PC-9 (cell line): Measurements from ENCODE around the gene AQP1. TPM values are rescaled to one million over a fixed set of nuclear protein-coding genes. Genes with fewer than 3 reads are reported as not detected.

ENCODE experiments used
- BruUV-seq: library from RNA; stranded (reverse); fragments of 400-500 nt; replicated peaks from 2 replicates; lab custom pipeline; 2021; lab: Mats Ljungman, UMichigan
- CTCF ChIA-PET: fragments of 300-600 bp; sonication (Branson Sonifier 250); formaldehyde crosslinking; loops from one replicate; lab custom pipeline; 2022; ENCODE audit warnings: antibody characterized with exemption; lab: Charles Lee
- POLR2A ChIA-PET: fragments of 300-600 bp; sonication (Branson Sonifier 250); formaldehyde crosslinking; loops from one replicate; lab custom pipeline; 2022; ENCODE audit warnings: antibody characterized with exemption; ENCODE audit not compliant: unreplicated experiment; lab: Charles Lee
- DNase-seq, 2 experiments: peaks; one replicate each; pipeline versions ENCODE4 v3.0.0 to v3.0.0-alpha.2; 2015 to 2022; ENCODE audit warnings: mixed read lengths in 1 of 2
- H2AFZ ChIP-seq: fragments of 200-600 bp; sonication (generic); 2 replicates; pipeline ENCODE4 v1.8.1; 2017; ENCODE audit warnings: antibody characterized with exemption
- H3F3A ChIP-seq: fragments of 200-600 bp; sonication (generic); 2 replicates; pipeline ENCODE4 v1.8.1; 2017; ENCODE audit warnings: antibody characterized with exemption, mild to moderate bottlenecking, low read depth; ENCODE audit not compliant: insufficient read depth
- H3K27ac ChIP-seq: fragments of 200-600 bp; sonication (generic); 2 replicates; pipeline ENCODE4 v1.6.1; 2016; ENCODE audit warnings: mixed run types
- H3K27me3 ChIP-seq: fragments of 200-600 bp; sonication (generic); 2 replicates; pipeline ENCODE4 v1.6.1; 2016; ENCODE audit warnings: low read depth, mixed run types; ENCODE audit not compliant: insufficient read depth
- H3K36me3 ChIP-seq: fragments of 200-600 bp; sonication (generic); 2 replicates; pipeline ENCODE4 v1.6.1; 2016; ENCODE audit warnings: low read depth, mixed run types
- H3K4me1 ChIP-seq: fragments of 200-600 bp; sonication (generic); replicated peaks from 2 replicates; pipeline ENCODE4 v1.6.1; 2016; ENCODE audit warnings: mixed run types; ENCODE audit not compliant: insufficient read depth
- H3K4me2 ChIP-seq: fragments of 200-600 bp; sonication (generic); 2 replicates; pipeline ENCODE4 v1.6.1; 2017; ENCODE audit warnings: mixed run types
- H3K4me3 ChIP-seq: fragments of 200-600 bp; sonication (generic); 2 replicates; pipeline ENCODE4 v1.6.1; 2016; ENCODE audit warnings: mixed run types
- H3K79me2 ChIP-seq: fragments of 200-600 bp; sonication (generic); 2 replicates; pipeline ENCODE4 v1.6.1; 2017; ENCODE audit warnings: low read depth, mixed run types
- H3K9me2 ChIP-seq: fragments of 200-600 bp; sonication (generic); 2 replicates; pipeline ENCODE4 v1.8.1; 2017; ENCODE audit warnings: mild to moderate bottlenecking; ENCODE audit not compliant: insufficient read depth
- H3K9me3 ChIP-seq: fragments of 200-600 bp; sonication (generic); 2 replicates; pipeline ENCODE4 v1.8.1; 2016; ENCODE audit warnings: low read depth; ENCODE audit not compliant: insufficient read depth
- H4K20me1 ChIP-seq: fragments of 200-600 bp; sonication (generic); 2 replicates; pipeline ENCODE4 v1.8.1; 2017; ENCODE audit not compliant: insufficient read depth
- EZH2 ChIP-seq: fragments of 200-600 bp; sonication (generic); IDR thresholded peaks from 2 replicates; pipeline ENCODE4 v1.8.0; 2017; ENCODE audit warnings: antibody characterized with exemption, low read depth
- intact Hi-C: fragments of 100-400 bp; cut with micrococcal nuclease; formaldehyde crosslinking; loops from one replicate; pipeline ENCODE4 v1.10.0; 2022; ENCODE audit not compliant: unreplicated experiment
- total RNA-seq: library from RNA; stranded (reverse); gene quantifications from 2 replicates; pipeline ENCODE4 v1.2.3, GENCODE V29; 2021
- TF ChIP-seq, protein P1 (sequence below): fragments of 200-600 bp; sonication (generic); conservative IDR thresholded peaks from 2 replicates; pipeline ENCODE4 v1.6.1; 2017; ENCODE audit warnings: mixed run types, antibody characterized with exemption, mild to moderate bottlenecking, moderate library complexity

The AQP1 gene
- total RNA-seq, 1 experiment from 2014 or later, result 4.0 TPM

GRCh38 chr7:30950197-30950596, 38.5 kb downstream of the AQP1 start:
- BruUV-seq, result no TSS peak
- Histone ChIP-seq H3K4me3 (no peak overlapping the region), H3K27ac (no peak overlapping the region), H3K9me2 (no peaks in the 10 kb centered on the region), H4K20me1 (no peaks in the 10 kb centered on the region), H3K36me3 (no peaks in the 10 kb centered on the region), H3K4me1 (no peaks in the 10 kb centered on the region), H3K9me3 (peaks cover 1% of the 10 kb centered on the region), H2AFZ (no peak overlapping the region), H3F3A (no peaks in the 10 kb centered on the region), H3K27me3 (peaks cover 23% of the 10 kb centered on the region; the same call in 1 of the 2 replicates), H3K79me2 (no peaks in the 10 kb centered on the region), H3K4me2 (no peak overlapping the region)
- DNase-seq, result no peak
- no peak for TF ChIP-seq EZH2
- TF ChIP-seq, protein P1, sequence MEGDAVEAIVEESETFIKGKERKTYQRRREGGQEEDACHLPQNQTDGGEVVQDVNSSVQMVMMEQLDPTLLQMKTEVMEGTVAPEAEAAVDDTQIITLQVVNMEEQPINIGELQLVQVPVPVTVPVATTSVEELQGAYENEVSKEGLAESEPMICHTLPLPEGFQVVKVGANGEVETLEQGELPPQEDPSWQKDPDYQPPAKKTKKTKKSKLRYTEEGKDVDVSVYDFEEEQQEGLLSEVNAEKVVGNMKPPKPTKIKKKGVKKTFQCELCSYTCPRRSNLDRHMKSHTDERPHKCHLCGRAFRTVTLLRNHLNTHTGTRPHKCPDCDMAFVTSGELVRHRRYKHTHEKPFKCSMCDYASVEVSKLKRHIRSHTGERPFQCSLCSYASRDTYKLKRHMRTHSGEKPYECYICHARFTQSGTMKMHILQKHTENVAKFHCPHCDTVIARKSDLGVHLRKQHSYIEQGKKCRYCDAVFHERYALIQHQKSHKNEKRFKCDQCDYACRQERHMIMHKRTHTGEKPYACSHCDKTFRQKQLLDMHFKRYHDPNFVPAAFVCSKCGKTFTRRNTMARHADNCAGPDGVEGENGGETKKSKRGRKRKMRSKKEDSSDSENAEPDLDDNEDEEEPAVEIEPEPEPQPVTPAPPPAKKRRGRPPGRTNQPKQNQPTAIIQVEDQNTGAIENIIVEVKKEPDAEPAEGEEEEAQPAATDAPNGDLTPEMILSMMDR, result no peak
- POLR2A ChIA-PET, result no interaction called here
- CTCF ChIA-PET, result no interaction called here
- intact Hi-C loops, result no loop called here

DNA sequence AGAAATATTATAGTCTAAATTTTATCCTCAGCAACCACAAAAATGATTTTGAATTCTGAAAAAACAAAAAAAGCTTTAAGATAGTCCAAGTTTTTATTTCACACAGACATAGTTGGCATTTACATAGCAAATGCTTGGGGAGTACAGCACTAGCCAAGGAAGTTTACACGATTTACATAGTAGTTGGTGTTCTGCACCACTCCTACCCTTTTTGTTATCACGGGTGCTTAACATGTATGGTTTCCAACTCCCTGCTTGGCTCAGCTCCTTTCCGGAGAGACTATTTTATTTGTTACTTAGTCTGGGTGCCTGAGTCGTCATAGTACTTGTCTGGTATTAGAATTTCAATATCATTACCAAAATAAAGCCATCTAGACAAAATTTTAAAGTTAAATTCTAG, 43.3 kb downstream of the AQP1 start:
- DNase-seq, result no peak
- no peak overlapping the region for H3K4me2 ChIP-seq
- H3K4me3 ChIP-seq, result no peak overlapping the region
- H3K27ac ChIP-seq, result no peak overlapping the region
- no peaks in the 10 kb centered on the region for H3K79me2 ChIP-seq
- no peak overlapping the region for H2AFZ ChIP-seq
- no TSS peak for BruUV-seq
- H4K20me1 ChIP-seq, result no peaks in the 10 kb centered on the region
- ChIA-PET POLR2A (no interaction called here), CTCF (no interaction called here)
- H3K9me3 ChIP-seq, result peaks cover 8% of the 10 kb centered on the region
- H3K9me2 ChIP-seq, result no peaks in the 10 kb centered on the region
- intact Hi-C loops, result no loop called here
- H3F3A ChIP-seq, result no peaks in the 10 kb centered on the region
- H3K4me1 ChIP-seq, result no peaks in the 10 kb centered on the region
- TF ChIP-seq, protein P1, result no peak
- TF ChIP-seq EZH2, result no peak
- H3K36me3 ChIP-seq, result no peaks in the 10 kb centered on the region
- H3K27me3 ChIP-seq, result peaks cover 19% of the 10 kb centered on the region; the same call in 1 of the 2 replicates

GRCh38 chr7:30956704-30957103, 45.1 kb downstream of the AQP1 start:
- BruUV-seq, result no TSS peak
- CTCF ChIA-PET, result interaction anchor here (0.6 kb wide), 2 partner anchors 168 to 178 kb away, joined by 3 to 8 read pairs; no protein-coding TSS in a partner anchor
- H3F3A ChIP-seq, result no peaks in the 10 kb centered on the region

More at GRCh38 chr7:30956704-30957103, 45.1 kb downstream of the AQP1 start:
- H3K4me1 ChIP-seq, result no peaks in the 10 kb centered on the region
- no peak overlapping the region for H3K27ac ChIP-seq
- intact Hi-C loops, result no loop called here
- POLR2A ChIA-PET, result no interaction called here
- no peaks in the 10 kb centered on the region for H3K9me2 ChIP-seq
- no peak overlapping the region for H3K4me3 ChIP-seq
- H2AFZ ChIP-seq, result no peak overlapping the region
- TF ChIP-seq, protein P1, result no peak
- no peak for TF ChIP-seq EZH2
- DNase-seq, result no peak
- H4K20me1 ChIP-seq, result no peaks in the 10 kb centered on the region
- no peaks in the 10 kb centered on the region for H3K79me2 ChIP-seq
- H3K9me3 ChIP-seq, result peaks cover 8% of the 10 kb centered on the region
- no peaks in the 10 kb centered on the region for H3K36me3 ChIP-seq
- H3K27me3 ChIP-seq, result peaks cover 16% of the 10 kb centered on the region
- H3K4me2 ChIP-seq, result no peak overlapping the region
